CD4-positive, CD25-positive, alpha-beta regulatory T cell (primary cell): ENCODE results near the gene KIF13A. TPM values are rescaled to one million over a fixed set of nuclear protein-coding genes. Genes with fewer than 3 reads are reported as not detected.
"Not testable (repeated sequence)": the region's sequence is repeated elsewhere in the genome, so short reads cannot be mapped to it uniquely, and the experiment has no call there.

Experiments
- ATAC-seq, 2 donors: fragments of 150-1000 bp; cut with Tn5 transposase; one replicate each; pipeline ENCODE4 v1.10.0; 2021; ENCODE audit warnings: low read depth in 2 of 2, moderate number of reproducible peaks in 2 of 2, moderate library complexity in 1 of 2
- DNase-seq, 3 donors: peaks; one replicate each; pipeline versions ENCODE4 v3.0.0 to v3.0.0-alpha.2; 2012 to 2022; ENCODE audit warnings: mixed read lengths in 1 of 3
- H3K27ac ChIP-seq: one replicate; pipeline ENCODE4 v1.7.0; 2013; ENCODE audit warnings: mild to moderate bottlenecking, low read length; ENCODE audit not compliant: insufficient read depth, poor library complexity, severe bottlenecking
- H3K27me3 ChIP-seq: one replicate; pipeline ENCODE4 v1.7.0; 2013; ENCODE audit warnings: low read length; ENCODE audit not compliant: control insufficient read depth, insufficient read depth
- H3K36me3 ChIP-seq: one replicate; pipeline ENCODE4 v1.7.0; 2013; ENCODE audit warnings: mild to moderate bottlenecking, low read length, moderate library complexity; ENCODE audit not compliant: control insufficient read depth, insufficient read depth
- H3K4me1 ChIP-seq: 2 replicates; pipeline ENCODE4 v1.7.0; 2013; ENCODE audit warnings: mild to moderate bottlenecking, low read length; ENCODE audit not compliant: insufficient read depth, control insufficient read depth, poor library complexity, severe bottlenecking
- H3K4me3 ChIP-seq: one replicate; pipeline ENCODE4 v1.7.0; 2013; ENCODE audit warnings: low read depth, mild to moderate bottlenecking, low read length, moderate library complexity
- H3K9me3 ChIP-seq, 2 experiments: 1 replicate in 1 of 2; 2 replicates in 1 of 2; pipeline ENCODE4 v1.7.0; 2013; ENCODE audit warnings: low read length in 2 of 2, mild to moderate bottlenecking in 1 of 2, moderate library complexity in 1 of 2; ENCODE audit not compliant: control insufficient read depth in 2 of 2
- H3K27ac Mint-ChIP-seq, 3 donors: one replicate each; pipeline ENCODE4 v1.8.0; 2020 to 2022; ENCODE audit warnings: mild to moderate bottlenecking in 3 of 3, mixed read lengths in 3 of 3, moderate library complexity in 2 of 3
- H3K27me3 Mint-ChIP-seq: one replicate; pipeline ENCODE4 v1.8.0; 2022; ENCODE audit warnings: mild to moderate bottlenecking, mixed read lengths
- H3K36me3 Mint-ChIP-seq: one replicate; pipeline ENCODE4 v1.8.0; 2020; ENCODE audit warnings: mixed read lengths
- H3K4me1 Mint-ChIP-seq, 4 donors: one replicate each; pipeline ENCODE4 v1.8.0; 2020 to 2022; ENCODE audit warnings: mixed read lengths in 4 of 4, mild to moderate bottlenecking in 1 of 4
- H3K4me3 Mint-ChIP-seq, 4 donors: one replicate each; pipeline ENCODE4 v1.8.0; 2020 to 2022; ENCODE audit warnings: mild to moderate bottlenecking in 4 of 4, mixed read lengths in 4 of 4, moderate library complexity in 3 of 4
- H3K9me3 Mint-ChIP-seq, 7 donors: one replicate each; pipeline ENCODE4 v1.8.0; 2020 to 2022; ENCODE audit warnings: mixed read lengths in 7 of 7, mild to moderate bottlenecking in 3 of 7, moderate library complexity in 2 of 7
- polyA plus RNA-seq, 4 donors: library from polyadenylated mRNA; unstranded; fragments of 300-500 nt; fragmentation: Illumina TruSeq; gene quantifications; one replicate each; pipeline ENCODE4 v1.2.3, GENCODE V29; 2021
- total RNA-seq: library from RNA; stranded (reverse); gene quantifications from one replicate; pipeline ENCODE4 v1.2.3, GENCODE V29; 2022

Gene KIF13A
- total and polyA plus RNA-seq, 5 donors from 2014 or later, result 0.49 TPM; not detected in 4

DNA sequence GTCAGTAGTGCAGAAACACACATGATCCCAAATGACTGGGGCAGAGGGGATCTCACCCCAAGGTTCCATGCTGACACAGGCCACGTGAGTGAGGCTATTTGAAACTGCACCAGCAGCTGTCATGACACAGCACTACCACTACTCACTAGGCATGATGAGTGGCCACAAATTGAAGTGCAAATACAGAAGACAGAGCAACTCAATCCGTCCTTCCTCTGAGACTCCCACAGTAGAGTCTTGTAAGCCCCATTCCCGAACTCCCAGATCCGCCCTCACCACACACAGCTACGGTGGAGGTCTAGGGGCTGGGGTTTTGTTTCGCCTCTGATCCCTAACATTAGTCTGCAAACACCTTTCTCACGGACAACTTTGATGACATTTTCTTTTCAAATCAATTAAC lies 167.4 kb downstream of the KIF13A start:
- Histone ChIP-seq H3K27me3 (no peaks in the 10 kb centered on the region), H3K4me3 (no peak overlapping the region), H3K4me1 (no peaks in the 10 kb centered on the region), H3K27ac (no peak overlapping the region), H3K9me3 (no peaks in the 10 kb centered on the region), H3K36me3 (no peaks in the 10 kb centered on the region)
- DNase-seq, result no peak
- no peak for ATAC-seq
- no peak overlapping the region for H3K4me3 Mint-ChIP-seq
- peaks cover 22% of the 10 kb centered on the region for H3K27me3 Mint-ChIP-seq
- H3K4me1 Mint-ChIP-seq, result no peaks in the 10 kb centered on the region
- H3K9me3 Mint-ChIP-seq, result no peaks in the 10 kb centered on the region
- no peak overlapping the region for H3K27ac Mint-ChIP-seq
- no peaks in the 10 kb centered on the region for H3K36me3 Mint-ChIP-seq

DNA sequence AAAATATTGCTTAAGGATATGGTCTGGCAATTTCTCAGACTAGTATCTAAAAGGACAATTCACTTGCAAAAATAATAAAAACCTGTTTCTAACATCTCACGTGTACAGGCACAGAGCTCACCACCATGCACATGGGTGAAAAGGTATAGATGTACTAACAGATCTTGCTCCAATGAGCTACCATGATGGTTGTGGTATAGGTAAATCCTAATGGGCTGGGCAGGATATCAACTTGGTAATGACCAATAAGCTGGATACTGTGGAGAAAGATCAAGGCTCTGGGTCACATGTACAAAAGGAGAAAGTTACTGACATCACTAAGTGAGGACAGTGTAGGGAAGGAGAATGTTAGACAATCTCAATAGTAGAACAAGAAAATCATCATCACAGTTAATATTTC lies 169.7 kb downstream of the KIF13A start:
- Mint-ChIP-seq H3K27ac (no peak overlapping the region), H3K4me3 (no peak overlapping the region), H3K4me1 (no peaks in the 10 kb centered on the region), H3K9me3 (no peaks in the 10 kb centered on the region), H3K27me3 (peaks cover 26% of the 10 kb centered on the region), H3K36me3 (no peaks in the 10 kb centered on the region)
- Histone ChIP-seq H3K4me3 (no peak overlapping the region), H3K9me3 (no peaks in the 10 kb centered on the region), H3K27ac (no peak overlapping the region), H3K36me3 (no peaks in the 10 kb centered on the region), H3K4me1 (no peaks in the 10 kb centered on the region), H3K27me3 (no peaks in the 10 kb centered on the region)
- no peak for ATAC-seq
- DNase-seq, result no peak

DNA sequence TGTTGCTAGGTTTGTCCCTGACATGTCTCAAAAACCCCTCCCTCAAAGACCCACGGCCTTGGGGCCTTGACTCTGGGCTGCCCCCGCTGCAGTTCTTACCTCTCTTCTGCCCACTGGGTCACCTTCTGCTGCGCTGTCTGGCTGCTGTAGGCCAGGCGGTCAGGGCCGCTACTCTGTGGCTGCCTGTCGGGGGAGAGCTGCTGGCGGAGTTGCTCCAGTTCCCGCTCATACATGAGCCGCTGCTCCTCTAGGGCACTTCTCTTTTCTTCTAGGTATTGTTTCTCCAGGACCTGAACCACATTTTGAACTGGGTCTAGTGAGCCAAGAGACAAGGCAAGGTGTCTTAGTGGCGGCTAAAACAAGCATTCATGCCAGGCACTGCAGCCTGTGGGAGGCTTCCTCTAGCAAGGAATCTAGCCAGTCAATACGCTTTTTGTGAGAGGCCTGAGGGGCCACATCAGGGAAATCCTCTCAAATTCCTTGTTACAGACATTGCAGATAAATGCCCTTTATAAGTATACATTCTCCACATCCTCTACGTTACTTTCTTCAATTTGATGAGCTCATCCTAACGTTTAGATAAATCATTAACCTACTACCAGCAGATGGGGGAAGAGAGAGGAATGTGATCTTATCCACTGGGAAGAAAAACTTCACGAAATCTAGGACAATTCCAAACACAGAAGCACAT lies 170.4 kb downstream of the KIF13A start:
- H3K27me3 Mint-ChIP-seq, result peaks cover 26% of the 10 kb centered on the region
- Histone ChIP-seq H3K27me3 (no peaks in the 10 kb centered on the region), H3K27ac (no peak overlapping the region), H3K36me3 (no peaks in the 10 kb centered on the region), H3K4me3 (no peak overlapping the region), H3K9me3 (no peaks in the 10 kb centered on the region), H3K4me1 (no peaks in the 10 kb centered on the region)
- DNase-seq (no peak), ATAC-seq (no peak)
- H3K9me3 Mint-ChIP-seq, result peaks cover 0 to 2% (median 0%) of the 10 kb centered on the region in 7 donors
- no peaks in the 10 kb centered on the region for H3K4me1 Mint-ChIP-seq
- no peak overlapping the region for H3K4me3 Mint-ChIP-seq
- no peaks in the 10 kb centered on the region for H3K36me3 Mint-ChIP-seq
- no peak overlapping the region for H3K27ac Mint-ChIP-seq

DNA sequence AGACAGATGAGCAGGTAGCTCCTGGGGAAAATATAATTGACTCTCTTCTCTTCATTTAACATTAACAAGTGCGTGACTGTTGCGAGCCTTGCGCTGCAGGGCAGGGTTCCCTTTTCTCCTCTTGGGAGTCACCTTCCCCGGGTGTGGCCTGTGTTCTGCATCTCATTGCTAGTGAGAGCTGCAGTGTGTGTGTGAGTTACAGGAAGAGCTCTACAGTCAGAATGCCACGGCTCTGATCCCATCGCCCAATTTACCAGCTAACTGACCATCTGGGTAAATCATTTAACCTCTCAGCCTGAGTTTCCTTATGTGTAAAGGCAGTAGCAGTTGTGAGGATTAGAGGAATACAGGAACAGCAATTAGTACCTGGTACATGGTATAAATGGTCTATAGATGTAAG lies 173.9 kb downstream of the KIF13A start:
- no peaks in the 10 kb centered on the region for H3K4me1 ChIP-seq
- no peaks in the 10 kb centered on the region for H3K9me3 ChIP-seq
- Mint-ChIP-seq H3K27ac (no peak overlapping the region), H3K4me3 (no peak overlapping the region), H3K36me3 (no peaks in the 10 kb centered on the region), H3K9me3 (peaks cover 0 to 2% (median 0%) of the 10 kb centered on the region in 7 donors), H3K4me1 (no peaks in the 10 kb centered on the region), H3K27me3 (peaks cover 37% of the 10 kb centered on the region)
- DNase-seq (no peak), ATAC-seq (no peak)
- no peaks in the 10 kb centered on the region for H3K27me3 ChIP-seq
- no peaks in the 10 kb centered on the region for H3K36me3 ChIP-seq
- H3K27ac ChIP-seq, result no peak overlapping the region
- no peak overlapping the region for H3K4me3 ChIP-seq

DNA sequence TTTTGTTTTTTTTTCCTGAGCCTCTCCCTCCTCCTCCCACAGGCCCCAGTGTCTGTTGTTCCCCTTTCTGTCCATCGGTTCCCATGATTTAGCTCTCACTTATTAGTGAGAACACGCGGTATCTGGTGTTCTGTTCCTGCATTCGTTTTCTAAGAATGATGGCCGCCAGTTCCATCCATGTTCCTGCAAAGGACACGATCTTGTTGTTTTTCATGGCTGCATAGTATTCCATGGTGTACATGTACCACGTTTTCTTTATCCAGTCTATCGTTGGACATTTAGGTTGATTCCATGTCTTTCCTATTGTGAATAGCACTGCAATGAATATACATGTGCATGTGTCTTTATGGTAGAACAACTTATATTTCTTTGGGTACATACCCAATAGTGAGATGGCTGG lies 175.1 kb downstream of the KIF13A start:
- no peaks in the 10 kb centered on the region for H3K4me1 ChIP-seq
- H3K4me3 ChIP-seq, result no peak overlapping the region
- DNase-seq, result no peak
- no peaks in the 10 kb centered on the region for H3K9me3 ChIP-seq
- no peaks in the 10 kb centered on the region for H3K27me3 ChIP-seq
- no peaks in the 10 kb centered on the region for H3K36me3 Mint-ChIP-seq
- H3K27ac ChIP-seq, result no peak overlapping the region
- peaks cover 0 to 6% (median 2%) of the 10 kb centered on the region in 7 donors for H3K9me3 Mint-ChIP-seq
- peaks cover 36% of the 10 kb centered on the region for H3K27me3 Mint-ChIP-seq
- H3K36me3 ChIP-seq, result no peaks in the 10 kb centered on the region
- no peak for ATAC-seq
- H3K27ac Mint-ChIP-seq, result no peak overlapping the region
- no peaks in the 10 kb centered on the region for H3K4me1 Mint-ChIP-seq
- no peak overlapping the region for H3K4me3 Mint-ChIP-seq

GRCh38 chr6:17808609-17809008 lies 178.8 kb downstream of the KIF13A start:
- Histone ChIP-seq H3K9me3 (no peaks in the 10 kb centered on the region), H3K27me3 (peaks cover 2% of the 10 kb centered on the region), H3K4me1 (no peaks in the 10 kb centered on the region), H3K27ac (no peak overlapping the region), H3K36me3 (no peaks in the 10 kb centered on the region), H3K4me3 (no peak overlapping the region)
- Mint-ChIP-seq H3K27me3 (peaks cover 26% of the 10 kb centered on the region), H3K4me3 (no peak overlapping the region), H3K36me3 (no peaks in the 10 kb centered on the region), H3K9me3 (peaks cover 0 to 7% (median 2%) of the 10 kb centered on the region in 7 donors), H3K4me1 (peaks cover 0 to 2% (median 0%) of the 10 kb centered on the region in 4 donors), H3K27ac (no peak overlapping the region)
- DNase-seq (no peak), ATAC-seq (no peak)

GRCh38 chr6:17807431-17807830 lies 180.0 kb downstream of the KIF13A start:
- not testable (repeated sequence) for H3K4me1 Mint-ChIP-seq, H3K36me3 ChIP-seq, H3K9me3 ChIP-seq

GRCh38 chr6:17803409-17803808 lies 184.0 kb downstream of the KIF13A start:
- Histone ChIP-seq H3K9me3 (no peaks in the 10 kb centered on the region), H3K4me3 (no peak overlapping the region), H3K4me1 (no peaks in the 10 kb centered on the region), H3K36me3 (no peaks in the 10 kb centered on the region), H3K27me3 (peaks cover 2% of the 10 kb centered on the region), H3K27ac (no peak overlapping the region)
- DNase-seq (no peak), ATAC-seq (no peak)
- Mint-ChIP-seq H3K27me3 (peaks cover 19% of the 10 kb centered on the region), H3K36me3 (no peaks in the 10 kb centered on the region), H3K4me1 (peaks cover 0 to 2% (median 0%) of the 10 kb centered on the region in 4 donors), H3K9me3 (peaks cover 0 to 7% (median 2%) of the 10 kb centered on the region in 7 donors), H3K4me3 (no peak overlapping the region), H3K27ac (no peak overlapping the region)

More at GRCh38 chr6:17807431-17807830, 180.0 kb downstream of the KIF13A start:
- peaks cover 23% of the 10 kb centered on the region for H3K27me3 Mint-ChIP-seq
- H3K4me3 Mint-ChIP-seq, ATAC-seq, H3K36me3 Mint-ChIP-seq, H3K4me1 ChIP-seq, H3K27ac Mint-ChIP-seq, H3K4me3 ChIP-seq, H3K27me3 ChIP-seq, H3K9me3 Mint-ChIP-seq, H3K27ac ChIP-seq, DNase-seq: not testable (repeated sequence)
